Uterus (tissue), 2 donors: ENCODE data around the gene OGDHL.

ENCODE experiments used
- CTCF ChIP-seq, 4 experiments: fragments of 200-600 bp in 2 of 4; fragments of 450-650 bp in 2 of 4; sonication (generic) in 2 of 4; IDR thresholded peaks; one replicate each; pipeline ENCODE4 v1.5.1; 2016 to 2019; ENCODE audit warnings: antibody characterized with exemption in 4 of 4, mild to moderate bottlenecking in 2 of 4, moderate library complexity in 1 of 4
- POLR2A ChIP-seq, 2 donors: fragments of 450-650 bp; IDR thresholded peaks; one replicate each; pipeline ENCODE4 v1.6.1; 2016; ENCODE audit warnings: antibody characterized with exemption in 2 of 2, mild to moderate bottlenecking in 1 of 2, moderate library complexity in 1 of 2

GRCh38 chr10:49746626-49747302 lies 15.4 kb downstream of the OGDHL start:
- TF ChIP-seq POLR2A (IDR thresholded peaks at IDR 0.05) = no peak
- no peak for TF ChIP-seq CTCF (IDR thresholded peaks at IDR 0.05)
